Activated T-cell treated with anti-CD3 and anti-CD28 coated beads, Interleukin-2, amount 50 U/mL, for 4 hours (primary cell): ENCODE measurements around the gene NR1I3. TPM values are rescaled to one million over a fixed set of nuclear protein-coding genes. Genes with fewer than 3 reads are reported as not detected.

ENCODE experiments used
- ATAC-seq, 2 donors: fragments of 200-7000 bp; cut with Tn5 transposase; one replicate each; pipeline ENCODE4 v1.10.0; 2021
- DNase-seq: peaks from one replicate; pipeline ENCODE4 v3.0.0-alpha.2; 2020
- H3K27me3 Mint-ChIP-seq: one replicate; pipeline ENCODE4 v1.8.0; 2021; ENCODE audit warnings: low read depth, mixed read lengths
- H3K36me3 Mint-ChIP-seq: one replicate; pipeline ENCODE4 v1.8.0; 2022; ENCODE audit warnings: mixed read lengths; ENCODE audit not compliant: insufficient read depth
- H3K4me1 Mint-ChIP-seq: one replicate; pipeline ENCODE4 v1.8.0; 2021; ENCODE audit warnings: low read depth, mixed read lengths
- H3K4me3 Mint-ChIP-seq: one replicate; pipeline ENCODE4 v1.8.0; 2021; ENCODE audit warnings: mild to moderate bottlenecking, moderate library complexity, mixed read lengths
- H3K9me3 Mint-ChIP-seq: one replicate; pipeline ENCODE4 v1.8.0; 2021; ENCODE audit warnings: mixed read lengths
- total RNA-seq, 3 donors: library from RNA; stranded (reverse); gene quantifications; one replicate each; pipeline ENCODE4 v1.2.1, GENCODE V29; 2021

The NR1I3 gene
- total RNA-seq, 3 donors from 2014 or later: 0.46 TPM; not detected in 2

DNA sequence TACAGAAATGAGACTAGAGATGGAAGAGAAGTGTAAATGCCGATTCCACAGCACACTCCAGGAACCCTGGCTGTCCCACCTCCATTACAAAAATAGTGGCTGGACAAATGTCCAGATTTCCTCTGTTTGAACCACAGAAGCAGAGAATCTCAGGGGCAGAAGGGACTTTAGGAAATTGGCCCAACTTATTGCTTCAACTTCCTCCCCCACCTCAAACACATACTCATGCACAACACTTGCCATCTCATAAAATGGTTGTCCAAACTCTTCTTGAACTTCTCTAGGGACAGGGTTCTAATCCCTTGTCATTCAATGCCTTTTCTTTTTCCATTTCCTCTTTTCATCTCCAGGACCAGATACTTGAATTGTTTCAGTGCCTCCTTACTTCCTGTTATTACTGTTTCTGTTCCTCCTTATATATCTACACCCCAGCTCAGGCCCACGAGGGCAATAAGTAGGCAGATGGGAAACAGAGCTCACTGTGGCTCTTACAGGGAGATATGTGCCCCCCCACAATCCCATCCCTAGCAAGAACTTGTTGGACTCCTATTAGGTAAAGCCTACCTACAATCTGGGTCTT, 52.2 kb downstream of the NR1I3 start:
- no peaks in the 10 kb centered on the region for H3K9me3 Mint-ChIP-seq
- DNase-seq (no peak), ATAC-seq (no peak)
- H3K4me3 Mint-ChIP-seq: peak overlapping the region; percentile 64
- H3K4me1 Mint-ChIP-seq: peaks cover 77% of the 10 kb centered on the region
- no peaks in the 10 kb centered on the region for H3K27me3 Mint-ChIP-seq
- no peaks in the 10 kb centered on the region for H3K36me3 Mint-ChIP-seq

- no peaks in the 10 kb centered on the region for H3K27me3 Mint-ChIP-seq
- H3K4me3 Mint-ChIP-seq: peak overlapping the region; percentile 64
- no peaks in the 10 kb centered on the region for H3K36me3 Mint-ChIP-seq
- peak; percentile 44 to 61 for ATAC-seq
- H3K4me1 Mint-ChIP-seq: peaks cover 83% of the 10 kb centered on the region
- peak; percentile 51 for DNase-seq
- H3K9me3 Mint-ChIP-seq: no peaks in the 10 kb centered on the region
Observed at GRCh38 chr1:161185282-161185682, 52.7 kb downstream of the NR1I3 start.

DNA sequence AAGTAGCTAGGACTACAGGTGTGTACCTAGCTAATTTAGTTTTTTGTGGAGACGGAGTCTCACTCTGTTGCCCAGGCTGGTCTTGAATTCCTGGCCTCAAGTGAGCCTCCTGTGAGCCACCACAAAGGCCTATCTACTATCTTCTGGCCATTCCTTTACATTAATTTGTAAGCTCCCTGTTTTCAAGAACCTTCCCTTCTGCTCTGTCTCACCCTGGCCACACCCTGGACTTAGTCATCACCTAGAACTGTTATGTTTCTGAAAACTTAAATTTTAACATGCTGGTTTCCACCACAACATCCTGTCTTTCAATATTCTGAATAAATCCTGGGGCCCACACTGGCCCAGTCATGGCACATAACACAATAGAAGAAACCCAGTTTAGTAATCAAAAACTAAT, 55.8 kb downstream of the NR1I3 start:
- H3K27me3 Mint-ChIP-seq: no peaks in the 10 kb centered on the region
- H3K9me3 Mint-ChIP-seq: no peaks in the 10 kb centered on the region
- peak overlapping the region; percentile 43 for H3K4me3 Mint-ChIP-seq
- ATAC-seq: peak; percentile 74 to 78
- H3K4me1 Mint-ChIP-seq: peaks cover 83% of the 10 kb centered on the region
- H3K36me3 Mint-ChIP-seq: peaks cover 2% of the 10 kb centered on the region
- DNase-seq: peak; percentile 49

- ATAC-seq: no peak
- no peak for DNase-seq
- Mint-ChIP-seq H3K4me1 (peaks cover 79% of the 10 kb centered on the region), H3K4me3 (no peak overlapping the region), H3K9me3 (no peaks in the 10 kb centered on the region), H3K27me3 (no peaks in the 10 kb centered on the region), H3K36me3 (peaks cover 2% of the 10 kb centered on the region)
Observed at GRCh38 chr1:161180639-161181038, 57.4 kb downstream of the NR1I3 start.

- Mint-ChIP-seq H3K4me1 (peaks cover 78% of the 10 kb centered on the region), H3K36me3 (peaks cover 4% of the 10 kb centered on the region), H3K4me3 (no peak overlapping the region), H3K9me3 (no peaks in the 10 kb centered on the region), H3K27me3 (no peaks in the 10 kb centered on the region)
- DNase-seq: no peak
- ATAC-seq: no peak
Observed at GRCh38 chr1:161179698-161180097, 58.3 kb downstream of the NR1I3 start.

Other genes starting within 250 kb of the NR1I3 start
- 1 to 10 TPM; 3.9 to 7.6 (median 7.3) TPM for gene F11R, start 217.1 kb downstream of the NR1I3 start, total RNA-seq
- 10 to 100 TPM; 20.3 to 67.2 (median 25.6) TPM for gene TSTD1, start 199.2 kb downstream of the NR1I3 start, total RNA-seq
- gene USF1, start 192.2 kb downstream of the NR1I3 start, total RNA-seq: 10 to 100 TPM; 44.3 to 53.0 (median 44.9) TPM
- 100 to 1,000 TPM; 103 to 128 (median 106) TPM for gene ARHGAP30, start 168.3 kb downstream of the NR1I3 start, total RNA-seq
- gene NECTIN4, start 148.6 kb downstream of the NR1I3 start, total RNA-seq: under 1 TPM in 1 of 3 donors, not detected in 2; 0.08 TPM
- gene KLHDC9, start 139.8 kb downstream of the NR1I3 start, total RNA-seq: under 1 TPM in 1 of 3 donors, not detected in 2; 0.43 TPM
- 100 to 1,000 TPM; 231 to 238 (median 235) TPM for gene PFDN2, start 120.2 kb downstream of the NR1I3 start, total RNA-seq
- 10 to 100 TPM; 41.4 to 51.8 (median 42.2) TPM for gene NIT1, start 120.1 kb downstream of the NR1I3 start, total RNA-seq
- 10 to 100 TPM; 50.7 to 56.7 (median 51.2) TPM for gene DEDD, start 105.5 kb downstream of the NR1I3 start, total RNA-seq
- gene UFC1, start 84.2 kb downstream of the NR1I3 start, total RNA-seq: 10 to 100 TPM; 87.5 to 98.8 (median 92.8) TPM
- 10 to 100 TPM; 25.0 to 28.3 (median 27.4) TPM for gene USP21, start 78.7 kb downstream of the NR1I3 start, total RNA-seq
- 10 to 100 TPM; 10.0 to 13.8 (median 12.8) TPM for gene PPOX, start 71.8 kb downstream of the NR1I3 start, total RNA-seq
- gene B4GALT3, start 60.7 kb downstream of the NR1I3 start, total RNA-seq: 10 to 100 TPM; 73.9 to 76.3 (median 75.9) TPM
- gene ADAMTS4, start 39.1 kb downstream of the NR1I3 start, total RNA-seq: 1 to 10 TPM in 1 of 3 donors, under 1 TPM in 2; 0.34 to 1.1 (median 0.63) TPM
- gene NDUFS2, start 35.8 kb downstream of the NR1I3 start, total RNA-seq: 10 to 100 TPM; 70.7 to 80.5 (median 73.2) TPM
- 1 to 10 TPM in 1 of 3 donors, under 1 TPM in 1, not detected in 1; 0.83 to 1.4 TPM for gene FCER1G, start 22.9 kb downstream of the NR1I3 start, total RNA-seq
- 1 to 10 TPM; 1.1 to 2.0 (median 2.0) TPM for gene APOA2, start 14.6 kb downstream of the NR1I3 start, total RNA-seq
- gene TOMM40L, start 12.1 kb downstream of the NR1I3 start, total RNA-seq: 10 to 100 TPM; 23.8 to 29.8 (median 25.5) TPM
- not detected for gene PCP4L1, start 20.5 kb upstream of the NR1I3 start, total RNA-seq
- 1 to 10 TPM in 2 of 3 donors, under 1 TPM in 1; 0.83 to 2.0 (median 1.1) TPM for gene MPZ, start 71.8 kb upstream of the NR1I3 start, total RNA-seq
- 100 to 1,000 TPM; 179 to 202 (median 186) TPM for gene SDHC, start 76.2 kb upstream of the NR1I3 start, total RNA-seq
- not detected for gene CFAP126, start 129.7 kb upstream of the NR1I3 start, total RNA-seq